Hematopoietic multipotent progenitor cell treated with erythropoietin and hydrocortisone succinate and interleukin-3 and kit ligand, for 8 days (in vitro differentiated cells): ENCODE results near the gene KCTD16.

ENCODE experiments used
- DNase-seq: peaks from one replicate; pipeline ENCODE4 v3.0.0-alpha.2; 2015

The KCTD16 gene

DNA sequence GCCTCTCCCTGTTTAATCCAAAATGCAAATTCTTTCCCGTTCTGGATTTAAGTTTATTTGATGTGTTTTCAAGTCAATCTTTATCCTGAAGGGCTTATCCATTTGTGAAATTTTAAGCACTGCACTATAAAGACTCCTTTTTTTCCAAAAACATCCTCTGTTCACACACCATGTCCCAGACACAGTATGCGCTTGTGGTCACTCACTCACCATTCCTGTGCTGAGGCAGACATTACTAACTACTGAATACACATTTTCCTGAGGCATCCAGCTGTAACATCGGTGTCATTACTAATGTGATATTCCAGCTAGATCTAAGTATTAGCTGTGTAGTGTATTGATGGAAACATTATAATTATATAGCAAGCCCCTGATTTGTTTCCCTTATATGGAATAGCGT, 298.4 kb downstream of the KCTD16 start:
- DNase-seq: no peak

DNA sequence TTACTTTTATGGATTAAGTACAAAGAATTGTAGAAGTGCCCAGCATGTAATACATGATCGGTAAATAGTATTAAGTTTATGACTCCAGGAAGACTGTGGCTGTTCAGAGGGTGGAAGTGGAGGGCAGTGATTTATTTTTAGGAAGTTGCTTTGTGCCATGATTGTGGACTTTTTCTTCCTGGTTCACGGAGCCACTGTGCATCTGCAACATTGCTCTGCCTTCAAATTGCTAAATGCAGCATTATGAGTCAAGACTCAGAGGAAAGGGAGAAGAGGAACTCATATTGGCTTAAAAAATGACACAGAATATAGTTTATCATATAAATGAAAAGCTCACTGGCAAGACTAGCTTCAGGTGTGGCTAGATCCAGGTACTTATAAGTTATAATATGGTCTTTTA, 301.5 kb downstream of the KCTD16 start:
- DNase-seq: no peak

DNA sequence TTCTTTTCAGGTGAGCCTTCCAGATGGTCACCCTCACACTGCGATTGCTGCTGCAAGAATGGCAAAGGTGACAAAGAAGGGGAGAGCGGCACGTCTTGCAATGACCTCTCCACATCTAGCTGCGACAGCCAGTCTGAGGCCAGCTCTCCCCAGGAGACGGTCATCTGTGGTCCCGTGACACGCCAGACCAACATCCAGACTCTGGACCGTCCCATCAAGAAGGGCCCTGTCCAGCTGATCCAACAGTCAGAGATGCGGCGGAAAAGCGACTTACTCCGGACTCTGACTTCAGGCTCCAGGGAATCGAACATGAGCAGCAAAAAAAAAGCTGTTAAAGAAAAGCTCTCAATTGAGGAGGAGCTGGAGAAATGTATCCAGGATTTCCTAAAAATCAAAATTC, 303.0 kb downstream of the KCTD16 start:
- DNase-seq: no peak

DNA sequence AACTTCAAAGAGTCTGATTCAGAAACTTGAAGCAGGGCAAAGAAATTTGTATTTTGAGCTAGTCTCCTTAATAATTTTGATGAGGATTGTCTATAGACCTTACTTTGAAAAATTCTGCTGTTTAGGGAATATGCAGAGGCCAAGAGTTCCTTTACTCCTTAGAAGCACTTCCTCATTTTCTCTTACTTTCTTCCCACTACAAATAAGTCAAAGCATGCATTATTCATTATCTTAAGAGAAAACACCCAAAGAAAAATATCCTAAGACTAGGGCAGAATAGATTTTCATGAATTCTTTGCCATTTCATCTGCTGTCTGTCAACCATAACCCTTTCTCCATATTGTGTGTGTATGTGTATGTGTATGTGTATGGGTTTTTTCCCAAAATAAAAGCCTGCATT, 307.9 kb downstream of the KCTD16 start:
- DNase-seq: no peak

DNA sequence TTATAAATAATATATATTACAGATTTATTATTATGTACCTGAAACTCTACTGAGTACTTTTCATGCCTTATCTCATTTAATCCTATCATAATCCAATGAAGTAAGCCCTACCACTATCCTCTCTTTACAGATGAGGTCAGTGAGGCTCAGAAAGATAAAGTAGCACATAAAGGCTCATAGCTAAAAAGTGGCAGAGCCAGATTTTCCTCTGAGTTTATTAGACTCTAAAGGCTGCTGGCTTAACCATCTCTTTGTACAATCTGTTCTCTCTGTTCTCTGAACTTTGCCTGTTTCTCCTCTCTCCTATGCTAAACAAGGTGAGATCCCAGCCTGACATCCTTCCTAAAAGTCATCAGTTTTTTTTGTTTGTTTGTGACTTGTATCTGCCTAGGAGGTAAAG, 311.2 kb downstream of the KCTD16 start:
- no peak for DNase-seq

DNA sequence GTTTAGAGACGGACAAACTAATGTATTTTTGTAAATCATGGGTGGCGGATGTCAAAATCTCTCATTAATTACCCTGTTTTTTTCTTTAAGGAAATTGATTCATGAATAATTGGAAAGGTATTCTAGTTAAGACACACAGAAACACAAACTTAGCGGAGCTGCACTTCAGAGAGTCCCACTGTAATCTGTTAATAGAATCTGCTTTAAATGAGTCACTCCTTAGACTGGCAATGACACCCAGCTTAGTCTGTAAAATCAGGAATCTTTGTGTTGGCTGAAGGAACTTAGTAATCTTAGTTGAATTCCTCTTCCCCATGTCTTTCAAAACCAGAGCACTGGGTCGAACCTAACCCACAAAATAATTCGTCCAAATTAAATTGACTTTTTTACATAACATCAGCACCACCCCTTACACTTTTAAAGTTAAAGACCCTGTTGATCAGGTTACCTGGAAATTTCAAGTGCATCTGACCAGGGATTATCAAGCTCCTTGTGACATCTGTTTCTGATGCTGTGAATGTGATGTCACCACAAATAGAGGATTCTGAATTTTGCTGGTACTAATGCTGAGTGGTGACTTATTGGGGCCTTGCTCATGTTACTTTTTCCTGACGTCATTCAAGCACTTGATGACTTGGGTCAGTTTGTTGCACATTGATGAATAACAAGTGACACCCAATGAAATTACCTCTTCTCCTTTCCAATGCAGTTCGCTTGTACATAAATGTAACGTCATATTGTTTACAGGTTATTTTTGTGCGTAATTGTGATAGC, 313.6 kb downstream of the KCTD16 start:
- no peak for DNase-seq

DNA sequence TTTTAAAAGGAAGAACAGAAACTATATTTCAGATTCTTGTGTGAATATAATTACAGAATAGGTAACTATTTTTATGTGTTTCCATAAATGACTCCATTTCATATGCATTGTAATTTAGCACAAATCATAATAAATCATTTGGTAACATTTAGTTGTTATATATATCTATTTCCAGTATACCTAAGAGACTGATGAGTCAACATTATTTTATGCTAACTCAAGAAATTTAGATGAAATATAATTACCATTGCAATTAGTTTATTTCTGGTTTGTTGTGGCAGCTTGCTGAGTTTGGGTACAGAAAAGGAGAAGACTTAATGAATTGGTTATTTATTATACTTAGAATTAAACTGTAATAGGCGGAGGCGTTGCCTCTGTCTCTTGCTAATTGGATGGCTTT, 314.9 kb downstream of the KCTD16 start:
- DNase-seq: no peak

DNA sequence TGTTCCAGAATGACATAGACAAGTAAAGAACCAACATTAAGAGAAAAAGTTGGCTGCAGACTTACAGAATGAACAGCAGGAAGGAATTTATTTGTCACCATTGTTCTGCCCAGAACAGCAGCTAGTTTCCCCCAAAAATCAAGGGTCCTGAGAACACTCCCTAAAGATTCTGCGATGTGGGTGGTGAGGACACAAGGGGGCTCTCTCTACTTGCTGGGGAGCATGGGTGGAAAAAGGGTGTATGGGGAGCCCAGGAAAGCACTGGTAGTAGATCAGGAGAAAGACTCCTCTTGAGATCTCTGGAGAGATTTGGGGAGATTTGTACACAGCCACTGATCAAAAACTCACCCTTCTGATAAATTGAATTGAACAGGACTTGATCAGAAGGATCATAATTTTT, 316.5 kb downstream of the KCTD16 start:
- DNase-seq: no peak

DNA sequence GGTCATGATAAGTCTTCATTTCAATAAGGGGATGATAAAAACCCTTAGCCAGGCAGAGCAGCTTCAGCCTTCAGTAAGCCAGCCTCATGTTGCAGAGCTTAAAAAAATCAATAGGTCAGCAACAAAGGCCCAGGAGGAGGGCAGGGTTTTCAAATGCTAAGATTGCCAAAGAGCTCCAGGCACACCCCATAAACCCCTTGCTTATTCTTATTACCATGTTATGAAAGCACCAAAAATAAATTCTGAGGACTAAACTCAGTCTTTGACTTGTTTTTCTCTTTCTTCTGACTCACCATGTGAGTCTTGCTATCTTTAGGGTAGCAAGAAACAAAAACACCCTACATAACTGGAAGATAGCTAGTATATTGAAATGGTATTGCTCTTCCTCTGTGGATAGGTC, 317.1 kb downstream of the KCTD16 start:
- no peak for DNase-seq

DNA sequence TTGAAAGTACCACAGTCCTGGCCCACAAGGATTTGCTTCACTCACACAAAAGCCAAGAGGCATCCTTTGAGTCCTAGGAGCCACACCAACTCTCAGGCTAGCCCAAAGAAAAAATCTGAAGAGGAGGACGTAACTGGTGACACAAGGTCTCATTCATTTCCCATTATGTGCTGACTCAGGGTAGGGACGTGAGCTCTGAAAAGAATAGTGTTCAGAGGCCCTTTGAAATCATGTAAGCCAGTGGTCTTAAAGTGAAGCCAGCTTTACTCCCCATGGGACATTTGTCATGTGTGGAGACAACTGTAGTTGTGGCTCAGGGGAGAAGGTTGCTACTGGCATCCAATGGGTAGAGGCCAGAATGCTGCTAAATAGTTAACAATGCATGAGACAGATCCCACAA, 332.4 kb downstream of the KCTD16 start:
- no peak for DNase-seq

DNA sequence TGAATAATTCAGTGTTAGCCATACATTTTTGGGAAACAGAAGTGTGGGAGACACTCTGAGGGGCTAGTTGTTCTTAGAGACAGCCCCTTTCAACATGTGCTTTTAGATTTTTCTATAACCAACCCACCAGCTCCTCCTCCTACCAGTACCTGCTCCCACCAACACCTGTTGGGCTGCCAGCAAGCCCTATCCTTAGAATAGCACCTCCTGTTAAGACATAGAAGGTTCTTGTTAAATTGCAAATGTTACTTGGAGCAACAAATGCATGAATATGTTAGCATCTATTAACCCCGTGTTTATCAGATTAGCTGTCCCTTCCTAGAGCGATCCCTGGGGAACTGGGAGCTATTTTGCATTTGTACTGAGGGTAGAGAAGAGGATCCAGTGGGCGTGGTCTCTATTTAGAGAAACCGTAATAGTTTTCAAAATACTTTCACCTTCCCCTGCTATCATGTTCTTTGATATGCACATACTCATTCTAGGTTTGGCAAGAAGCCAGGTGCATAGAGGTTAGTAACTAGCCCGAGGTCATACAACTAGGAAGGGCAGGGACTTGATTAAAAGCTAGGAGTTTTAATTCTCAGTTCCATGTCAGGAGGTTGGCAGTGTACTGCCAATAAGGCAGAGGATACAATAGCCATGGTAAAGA, 334.4 kb downstream of the KCTD16 start:
- no peak for DNase-seq

DNA sequence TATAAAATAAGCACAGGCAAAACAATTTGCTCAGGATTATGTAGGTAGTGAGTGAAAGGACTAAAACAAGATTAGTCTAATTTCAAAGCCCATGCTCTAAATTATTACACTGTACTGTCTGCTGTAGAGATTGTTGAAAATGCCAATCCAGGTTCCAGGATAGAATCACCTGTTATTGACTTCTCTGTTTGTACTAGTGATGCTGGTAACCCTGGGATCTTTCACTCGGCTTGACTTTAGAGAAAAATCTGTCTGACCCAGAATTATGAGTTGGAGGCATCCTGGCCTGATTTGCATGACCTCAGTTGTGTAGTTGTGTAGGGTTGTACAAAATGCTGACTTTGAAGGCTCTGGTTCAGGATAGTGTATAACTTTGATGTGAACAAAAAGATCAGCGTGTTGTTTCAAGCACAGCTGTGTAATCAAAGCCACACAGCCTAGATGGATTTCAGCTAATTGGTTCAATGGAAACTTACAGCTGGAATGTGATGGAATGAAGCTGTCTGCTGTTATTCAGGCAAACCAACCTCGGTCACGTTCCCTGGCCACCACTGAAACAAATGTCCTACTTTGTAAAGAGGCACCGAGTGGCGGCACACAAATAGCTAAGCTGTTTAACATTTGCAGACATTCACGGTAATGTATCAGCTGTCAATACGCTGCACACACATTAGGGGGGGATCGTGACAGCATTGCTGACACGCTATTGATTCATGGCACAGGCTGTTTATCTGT, 340.3 kb downstream of the KCTD16 start:
- no peak for DNase-seq

DNA sequence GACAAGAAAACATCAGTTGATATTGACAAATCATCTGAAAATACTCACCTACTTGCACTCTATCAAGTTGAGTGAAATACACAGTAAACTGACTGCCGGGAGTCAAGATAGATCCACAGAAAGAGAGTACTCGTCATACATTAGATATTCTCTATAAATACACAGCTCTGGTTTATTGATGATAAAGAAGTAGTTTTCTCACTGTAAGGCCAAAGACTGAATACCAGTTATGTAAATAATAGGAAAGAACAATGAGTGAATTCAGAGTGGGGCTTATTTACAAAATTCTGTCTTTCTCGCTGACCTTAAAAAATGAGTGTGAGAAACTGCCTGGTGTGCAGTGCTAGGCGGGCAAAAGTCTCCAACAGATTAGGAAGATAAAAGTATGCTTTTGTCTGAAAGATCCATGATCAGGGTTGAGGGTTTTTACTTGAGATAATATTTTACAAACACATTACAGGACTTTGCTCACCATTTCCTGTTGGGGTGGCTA, 341.0 kb downstream of the KCTD16 start:
- no peak for DNase-seq

DNA sequence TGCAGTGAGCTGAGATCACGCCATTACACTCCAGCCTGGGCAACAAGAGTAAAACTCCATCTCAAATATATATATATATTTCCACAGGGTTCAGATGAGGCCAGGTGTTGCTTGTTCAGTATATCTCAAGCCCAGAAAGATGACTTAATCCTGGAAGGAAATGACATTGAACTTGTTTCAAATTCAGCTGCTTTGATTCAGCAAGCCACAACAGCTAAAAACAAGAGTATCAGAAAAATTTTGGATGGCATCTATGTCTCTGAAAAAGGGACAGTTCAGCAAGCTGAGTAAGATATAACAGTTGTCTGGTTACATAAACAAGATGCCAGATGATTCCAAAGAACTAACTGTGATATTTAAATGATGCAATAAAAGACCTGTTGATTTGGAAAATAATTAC, 352.0 kb downstream of the KCTD16 start:
- no peak for DNase-seq

DNA sequence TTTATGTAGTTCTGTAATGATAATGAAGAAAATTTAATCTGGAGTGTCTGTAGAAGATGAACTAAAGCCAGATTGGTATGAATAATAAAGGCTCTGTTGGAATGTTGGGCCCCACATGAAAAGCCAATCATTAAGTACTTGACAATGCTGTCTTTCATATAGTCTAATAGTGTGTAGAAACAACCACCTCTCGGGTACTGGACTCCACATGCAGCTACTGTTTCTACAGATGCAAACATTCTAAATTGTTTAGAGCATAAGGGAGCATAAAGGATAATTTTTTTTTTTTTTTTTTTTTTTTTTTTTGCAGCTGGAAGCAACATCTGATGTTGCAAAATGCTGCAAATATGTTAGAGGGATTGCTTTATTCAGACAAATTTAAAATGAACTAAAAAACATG, 354.3 kb downstream of the KCTD16 start:
- DNase-seq: no peak

DNA sequence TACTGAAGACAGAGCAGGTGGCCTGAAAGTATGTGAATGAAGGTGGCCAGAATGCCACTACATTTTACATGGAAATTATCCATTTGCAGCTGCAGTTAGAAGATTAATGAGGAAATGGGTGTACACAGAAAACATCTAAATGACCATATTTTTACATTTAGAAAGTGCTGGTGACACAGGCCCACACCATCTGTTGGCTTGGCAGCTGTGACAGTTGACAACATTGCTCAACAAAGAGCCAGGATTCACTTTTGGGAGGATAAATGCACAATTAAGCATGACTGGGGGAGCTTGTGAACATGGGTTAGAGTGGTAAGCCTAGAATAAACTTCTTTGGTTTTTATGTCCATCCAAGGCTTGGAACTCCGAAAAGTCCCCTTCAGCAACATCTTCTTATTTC, 360.5 kb downstream of the KCTD16 start:
- no peak for DNase-seq
